22Rv1 (cell line): ENCODE results near the gene ZNF581.

Source experiments
- H3K27ac ChIP-seq: fragments of 450-650 bp; 2 replicates; pipeline ENCODE4 v1.5.1; 2017
- ZFX ChIP-seq: fragments of 450-650 bp; IDR thresholded peaks from 2 replicates; pipeline ENCODE4 v1.6.1; 2017; ENCODE audit warnings: antibody characterized with exemption, borderline replicate concordance
- TF ChIP-seq, protein P1 (sequence below): fragments of 450-650 bp; IDR thresholded peaks from 2 replicates; pipeline ENCODE4 v1.5.1; 2017; ENCODE audit warnings: mild to moderate bottlenecking

Gene ZNF581

GRCh38 chr19:55679343-55680257, 36.2 kb downstream of the ZNF581 start:
- H3K27ac ChIP-seq, result no peak overlapping the region
- TF ChIP-seq ZFX, result no peak
- TF ChIP-seq, protein P1, sequence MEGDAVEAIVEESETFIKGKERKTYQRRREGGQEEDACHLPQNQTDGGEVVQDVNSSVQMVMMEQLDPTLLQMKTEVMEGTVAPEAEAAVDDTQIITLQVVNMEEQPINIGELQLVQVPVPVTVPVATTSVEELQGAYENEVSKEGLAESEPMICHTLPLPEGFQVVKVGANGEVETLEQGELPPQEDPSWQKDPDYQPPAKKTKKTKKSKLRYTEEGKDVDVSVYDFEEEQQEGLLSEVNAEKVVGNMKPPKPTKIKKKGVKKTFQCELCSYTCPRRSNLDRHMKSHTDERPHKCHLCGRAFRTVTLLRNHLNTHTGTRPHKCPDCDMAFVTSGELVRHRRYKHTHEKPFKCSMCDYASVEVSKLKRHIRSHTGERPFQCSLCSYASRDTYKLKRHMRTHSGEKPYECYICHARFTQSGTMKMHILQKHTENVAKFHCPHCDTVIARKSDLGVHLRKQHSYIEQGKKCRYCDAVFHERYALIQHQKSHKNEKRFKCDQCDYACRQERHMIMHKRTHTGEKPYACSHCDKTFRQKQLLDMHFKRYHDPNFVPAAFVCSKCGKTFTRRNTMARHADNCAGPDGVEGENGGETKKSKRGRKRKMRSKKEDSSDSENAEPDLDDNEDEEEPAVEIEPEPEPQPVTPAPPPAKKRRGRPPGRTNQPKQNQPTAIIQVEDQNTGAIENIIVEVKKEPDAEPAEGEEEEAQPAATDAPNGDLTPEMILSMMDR, result no peak

- H3K27ac ChIP-seq, result no peak overlapping the region
- TF ChIP-seq, protein P1, result no peak
- no peak for TF ChIP-seq ZFX
Observed at GRCh38 chr19:55680339-55681130, 37.1 kb downstream of the ZNF581 start.

- H3K27ac ChIP-seq, result no peak overlapping the region; the same call in 1 of the 2 replicates
Observed at GRCh38 chr19:55681131-55682092, 38.0 kb downstream of the ZNF581 start.

GRCh38 chr19:55683449-55684261, 40.2 kb downstream of the ZNF581 start:
- peak overlapping the region; percentile 92 for H3K27ac ChIP-seq
- TF ChIP-seq, protein P1, result no peak
- no peak for TF ChIP-seq ZFX

More at GRCh38 chr19:55681131-55682092, 38.0 kb downstream of the ZNF581 start:
- TF ChIP-seq ZFX, result no peak
- TF ChIP-seq, protein P1, result no peak

DNA sequence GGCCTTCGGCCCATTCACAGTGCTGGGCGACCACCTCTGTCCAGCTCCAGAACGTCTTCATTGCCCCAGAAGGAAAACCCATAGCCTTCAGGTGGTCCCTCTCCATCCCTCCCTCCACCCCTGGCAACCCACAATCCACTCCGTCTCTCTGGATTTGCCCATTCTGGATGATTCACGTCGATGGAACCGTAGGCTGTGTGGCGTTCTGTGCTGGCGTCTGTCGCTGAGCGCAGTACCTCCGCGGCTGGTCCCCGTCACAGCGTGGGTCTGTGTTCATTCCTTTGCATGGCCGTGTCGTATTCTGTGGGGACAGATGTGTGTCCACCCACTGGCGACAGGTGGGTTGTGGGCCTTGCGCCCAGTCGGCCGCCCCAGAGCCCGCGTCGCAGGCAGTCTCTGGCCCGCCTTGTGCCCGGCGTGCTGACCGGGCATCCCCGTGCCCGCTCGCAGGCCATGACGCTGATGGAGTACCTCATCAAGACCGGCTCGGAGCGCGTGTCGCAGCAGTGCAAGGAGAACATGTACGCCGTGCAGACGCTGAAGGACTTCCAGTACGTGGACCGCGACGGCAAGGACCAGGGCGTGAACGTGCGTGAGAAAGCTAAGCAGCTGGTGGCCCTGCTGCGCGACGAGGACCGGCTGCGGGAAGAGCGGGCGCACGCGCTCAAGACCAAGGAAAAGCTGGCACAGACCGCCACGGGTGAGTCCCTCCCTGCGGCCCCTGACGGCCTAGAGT, 41.7 kb downstream of the ZNF581 start:
- H3K27ac ChIP-seq, result peak overlapping the region; percentile 92; the same call in 1 of the 2 replicates
- TF ChIP-seq, protein P1, result no peak
- TF ChIP-seq ZFX, result no peak
